ENCODE results near the gene RGS14.
"Not testable (repeated sequence)": the region's sequence is repeated elsewhere in the genome, so short reads cannot be mapped to it uniquely, and the experiment has no call there.

RGS14 gene

DNA sequence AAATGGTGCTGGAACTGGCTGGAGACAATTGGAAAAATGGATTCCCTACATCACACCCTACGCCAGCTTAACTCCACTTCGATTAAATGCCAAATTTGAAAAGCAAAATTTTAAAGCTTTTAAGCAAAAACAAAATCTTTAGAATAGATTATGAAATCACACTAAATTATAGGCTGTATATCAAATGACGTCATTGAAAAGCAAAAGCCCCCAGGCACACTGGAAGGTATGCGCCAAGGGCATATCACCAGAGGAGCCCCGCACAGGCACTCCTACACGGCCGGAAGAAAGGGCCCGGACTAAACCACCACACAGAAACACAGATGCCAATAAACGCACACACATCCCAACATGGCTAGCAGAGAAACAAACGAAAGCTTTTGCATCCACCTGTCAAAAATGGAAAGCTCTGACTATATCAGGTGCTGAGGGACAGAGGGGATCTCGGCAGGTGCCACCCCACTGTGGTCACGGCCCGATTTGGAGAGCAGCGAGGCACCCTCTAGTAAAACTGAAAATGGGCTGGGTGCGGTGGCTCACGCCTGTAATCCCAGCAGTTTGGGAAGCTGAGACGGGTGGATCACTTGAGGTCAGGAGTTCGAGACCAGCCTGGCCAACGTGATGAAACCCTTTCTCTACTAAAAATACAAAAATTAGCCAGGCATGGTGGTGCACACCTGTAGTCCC, 29.0 kb upstream of the RGS14 start:
- no peak for DNase-seq (ENCODE audit: low read depth)

DNA sequence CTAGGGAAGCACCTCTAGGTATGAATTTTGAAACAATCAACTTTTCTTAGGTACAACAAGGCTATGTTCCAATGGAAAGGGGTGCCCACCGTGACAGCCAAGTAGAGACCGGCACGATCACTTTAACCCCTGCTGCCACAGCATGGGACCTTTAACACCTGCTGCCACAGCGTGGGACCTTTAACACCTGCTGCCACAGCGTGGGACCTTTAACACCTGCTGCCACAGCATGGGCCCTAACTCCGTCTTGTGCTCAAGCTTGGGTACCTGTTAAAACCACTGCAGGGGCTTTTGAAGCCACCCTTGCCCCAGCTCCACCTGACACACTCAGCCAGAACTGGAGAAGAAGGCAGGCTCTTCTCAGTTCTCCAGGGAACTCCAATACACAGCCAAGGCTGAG, 27.8 kb upstream of the RGS14 start:
- DNase-seq (ENCODE audit: low read depth) = no peak

DNA sequence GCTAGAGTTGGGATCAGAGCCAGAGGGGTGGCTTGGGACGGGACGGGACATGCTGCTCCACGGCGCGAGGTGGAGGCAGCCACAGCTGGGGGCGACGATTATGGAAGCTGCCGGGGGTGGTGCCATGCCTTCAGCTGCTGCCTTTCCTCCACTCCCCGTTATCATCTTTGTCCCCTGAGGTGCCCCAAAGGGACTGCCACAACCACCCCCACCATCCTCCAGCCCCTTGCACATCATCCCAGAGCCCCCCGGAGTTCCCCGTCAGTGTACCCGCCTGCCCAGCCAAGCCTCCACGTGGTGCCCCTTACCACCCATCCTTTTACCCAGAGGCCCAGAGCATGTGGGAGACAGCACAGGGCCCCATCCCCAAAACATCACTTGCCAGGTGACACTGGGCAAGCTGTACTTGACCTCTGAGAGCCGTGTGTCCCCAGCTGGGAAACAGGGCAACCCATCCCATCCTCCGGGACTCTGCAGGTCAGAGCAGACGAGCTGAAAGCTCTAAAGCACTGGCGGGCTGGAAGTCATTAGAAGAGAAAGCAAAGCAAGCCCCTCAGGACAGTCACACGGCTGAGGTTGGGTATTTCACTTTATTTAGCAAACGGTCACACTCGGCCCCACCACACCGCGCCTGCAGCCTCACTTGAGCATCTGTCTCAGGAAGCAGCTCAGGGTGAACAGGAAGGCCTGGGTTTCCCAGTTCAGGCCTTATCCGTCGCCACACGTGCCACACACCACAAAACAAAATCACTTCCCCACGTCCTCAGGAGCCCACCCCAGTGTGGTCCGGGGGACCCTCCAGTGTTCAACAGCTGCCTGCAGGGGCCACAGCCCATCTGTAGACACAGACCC, 26.5 kb upstream of the RGS14 start:
- DNase-seq (ENCODE audit: low read depth) = no peak

DNA sequence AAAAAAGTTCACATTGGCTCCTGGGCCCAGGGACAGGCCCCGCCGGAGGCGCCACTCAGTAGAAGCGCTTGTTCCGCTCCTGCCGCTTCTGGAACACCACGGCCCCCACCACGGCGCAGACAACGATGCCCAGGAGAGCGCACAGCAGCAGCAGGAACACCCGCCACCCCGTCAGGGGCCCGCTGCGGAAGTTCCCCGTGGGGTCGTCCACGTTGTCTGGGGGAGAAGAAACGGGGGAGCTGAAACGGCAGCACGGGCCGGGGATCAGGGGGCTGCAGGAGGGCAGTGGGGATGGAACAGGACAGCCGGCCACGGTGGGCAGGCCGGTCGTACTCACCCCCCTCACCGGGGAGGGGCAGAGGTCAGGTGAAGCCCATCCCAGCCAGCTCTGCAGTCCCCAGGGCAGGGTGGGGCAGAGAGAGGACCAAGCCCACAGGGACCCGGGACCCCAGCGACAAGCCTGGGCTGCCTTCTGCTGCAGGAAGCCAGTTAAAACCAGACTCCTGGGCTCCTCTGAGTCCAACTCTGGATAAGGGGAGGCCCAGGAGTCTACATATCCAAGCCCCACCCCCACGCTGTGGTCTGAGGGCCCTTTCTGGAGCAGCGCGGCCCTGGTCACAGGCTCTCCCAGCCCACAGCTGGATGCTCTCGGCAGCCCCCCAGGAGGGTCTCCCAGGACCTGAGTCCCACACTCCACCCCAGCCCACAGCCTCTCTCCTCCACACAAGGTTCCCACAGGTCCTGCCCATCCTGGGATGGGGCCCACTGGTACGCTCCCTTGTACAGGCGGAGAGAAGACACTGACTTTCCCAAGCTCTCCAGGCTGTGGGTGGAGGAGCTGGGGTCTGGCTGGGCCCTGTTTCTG, 25.5 kb upstream of the RGS14 start:
- DNase-seq (ENCODE audit: low read depth) = no peak

DNA sequence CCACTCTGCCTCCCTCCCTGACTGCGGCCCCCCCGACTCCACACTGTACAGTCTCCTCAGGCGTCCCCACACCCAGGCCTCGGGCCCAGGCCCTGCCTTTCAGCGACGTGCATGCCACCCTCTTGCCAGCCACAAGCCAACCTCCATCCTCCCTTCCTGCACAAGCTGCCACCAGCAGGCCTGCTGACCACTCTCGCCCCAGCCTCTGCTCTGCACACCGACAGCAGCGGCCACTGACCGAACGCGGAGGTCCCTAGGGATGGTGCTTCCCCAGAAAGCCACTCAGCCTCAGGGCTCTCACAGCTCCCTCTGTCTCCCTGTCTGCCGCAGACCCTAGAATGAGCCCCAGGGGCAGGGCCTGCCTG, 24.8 kb upstream of the RGS14 start:
- DNase-seq (ENCODE audit: low read depth) = no peak

DNA sequence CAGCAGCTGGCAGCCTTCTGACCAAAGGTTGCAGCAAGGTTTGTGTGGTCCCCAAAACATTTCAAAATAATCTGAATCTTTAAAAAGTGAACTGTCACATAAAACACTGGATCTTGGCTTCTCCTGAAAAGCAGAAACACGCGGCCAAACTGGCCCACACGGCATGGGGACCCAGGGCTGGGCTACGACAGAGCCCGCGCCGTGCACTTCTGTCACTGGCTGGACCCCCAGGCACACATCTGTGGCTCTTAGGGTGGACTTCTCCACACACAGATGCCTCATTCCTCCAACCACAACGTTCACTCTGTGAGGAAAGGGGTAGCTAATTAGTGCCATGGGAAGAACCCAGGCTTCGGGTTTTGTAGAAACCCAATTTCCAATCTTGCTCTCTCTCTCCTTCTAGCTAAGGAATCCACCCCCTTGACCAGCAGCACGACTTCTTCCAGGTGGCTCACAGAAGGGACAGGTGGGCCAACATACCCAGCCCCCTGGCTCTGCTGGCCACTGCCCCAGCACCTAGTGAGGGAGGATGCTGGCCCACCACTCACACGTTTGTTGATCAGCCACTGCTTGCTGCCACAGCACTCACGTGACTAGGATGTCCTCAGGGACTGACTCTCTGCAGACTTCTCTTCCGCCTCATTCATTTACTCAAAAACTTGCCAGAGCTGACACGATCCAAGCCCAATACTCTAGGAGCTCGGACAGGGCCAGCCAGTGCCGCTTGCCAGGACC, 24.1 kb upstream of the RGS14 start:
- no peak for DNase-seq (ENCODE audit: low read depth)

DNA sequence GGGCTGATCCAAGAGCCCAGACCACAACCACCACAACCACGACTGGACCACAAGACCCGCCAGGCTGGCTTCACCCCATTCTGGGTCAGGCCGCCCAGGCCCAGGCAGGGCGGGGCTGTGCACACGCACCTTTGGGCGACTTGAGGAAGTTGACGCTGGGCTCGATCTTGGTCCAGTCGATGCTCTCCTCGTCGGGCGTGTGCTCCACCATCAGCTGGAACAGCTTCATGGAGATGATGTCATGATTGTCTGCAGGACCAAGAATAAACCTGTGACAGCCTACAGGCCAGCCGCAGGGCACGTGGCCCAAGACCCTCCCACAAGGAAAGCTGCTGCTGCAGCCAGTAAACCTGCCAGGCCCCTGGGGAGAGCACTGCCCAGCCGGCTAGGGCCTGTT, 23.6 kb upstream of the RGS14 start:
- no peak for DNase-seq (ENCODE audit: low read depth)

DNA sequence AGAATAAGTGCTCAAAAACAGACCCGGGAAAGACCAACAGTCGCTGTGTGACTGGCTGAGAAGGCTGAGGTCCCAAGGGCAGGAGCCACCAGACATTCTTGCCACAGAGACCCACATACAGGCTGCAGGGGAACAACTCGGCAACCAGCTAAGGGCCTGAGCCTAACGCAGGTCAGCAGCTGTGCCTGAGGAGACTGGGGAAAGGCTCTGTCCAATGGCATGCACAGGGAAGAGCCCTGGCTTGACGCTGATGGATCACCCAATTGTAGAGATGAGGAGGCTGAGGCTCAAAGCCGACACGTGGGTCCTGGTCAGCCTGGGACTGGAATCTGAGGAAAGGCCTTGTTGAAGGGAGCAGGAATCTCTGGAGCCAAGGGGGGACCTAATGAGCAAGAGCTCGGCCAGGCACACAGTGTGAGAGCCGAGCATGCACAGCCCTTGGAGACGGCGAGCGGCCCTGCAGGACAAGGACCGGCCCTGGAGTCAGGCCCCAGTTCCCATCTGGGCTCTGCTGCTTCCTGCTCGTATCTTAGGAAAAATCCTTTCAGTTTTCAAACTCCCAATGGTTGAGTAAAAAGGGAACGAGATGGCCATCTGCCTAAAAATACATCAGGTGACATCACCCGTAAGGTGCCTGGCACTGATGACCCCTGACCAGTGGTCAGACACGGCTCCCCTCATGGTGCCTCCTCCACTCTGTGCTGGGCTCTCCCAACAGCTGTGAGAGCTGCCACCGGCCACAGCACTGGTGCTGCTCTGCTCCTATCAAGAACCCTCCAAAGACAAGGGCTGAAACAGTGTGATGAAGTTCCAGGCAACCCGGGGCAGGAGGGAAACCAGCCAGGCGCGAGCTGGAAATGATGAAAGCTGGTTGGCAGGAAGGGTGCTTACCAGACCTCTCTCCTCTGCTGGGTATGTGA, 22.7 kb upstream of the RGS14 start:
- no peak for DNase-seq (ENCODE audit: low read depth)

DNA sequence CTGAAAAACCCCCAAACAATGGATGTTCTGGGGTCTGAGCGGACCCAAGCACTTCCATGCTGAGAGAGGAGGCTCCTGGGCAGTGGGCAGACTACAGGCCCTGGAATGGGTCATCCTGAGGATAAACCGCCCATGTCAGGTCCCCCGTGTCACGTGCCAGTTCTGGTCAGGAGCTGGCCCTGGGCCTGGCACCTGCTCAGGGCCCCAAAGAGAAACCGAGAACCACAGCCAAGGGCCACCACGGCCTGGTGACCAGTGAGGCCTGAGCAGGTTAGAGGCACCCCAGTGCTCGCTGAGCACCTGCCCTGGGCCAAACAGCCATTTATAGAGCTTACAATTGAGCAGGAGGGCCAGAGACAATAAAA, 22.0 kb upstream of the RGS14 start:
- DNase-seq (ENCODE audit: low read depth) = no peak

DNA sequence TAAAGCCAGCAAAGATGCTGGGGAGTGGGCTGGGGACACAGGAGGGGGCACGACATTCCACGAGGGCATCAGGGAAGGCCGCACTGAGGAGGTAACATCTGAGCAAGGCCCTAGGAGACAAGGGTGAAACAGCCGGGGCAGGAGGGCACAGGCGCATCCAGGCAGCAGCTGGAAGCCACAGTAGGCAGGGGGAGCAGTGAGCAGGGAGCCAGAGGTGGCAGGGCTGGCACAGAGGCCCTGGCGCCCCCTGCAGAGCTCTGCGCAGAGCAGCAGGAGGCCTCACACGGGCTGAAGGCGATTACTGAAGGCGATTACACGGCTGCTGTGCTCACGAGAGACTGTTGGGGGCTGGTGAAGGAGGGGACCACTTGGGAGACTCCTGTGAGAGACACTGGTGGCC, 21.6 kb upstream of the RGS14 start:
- no peak for DNase-seq (ENCODE audit: low read depth)

DNA sequence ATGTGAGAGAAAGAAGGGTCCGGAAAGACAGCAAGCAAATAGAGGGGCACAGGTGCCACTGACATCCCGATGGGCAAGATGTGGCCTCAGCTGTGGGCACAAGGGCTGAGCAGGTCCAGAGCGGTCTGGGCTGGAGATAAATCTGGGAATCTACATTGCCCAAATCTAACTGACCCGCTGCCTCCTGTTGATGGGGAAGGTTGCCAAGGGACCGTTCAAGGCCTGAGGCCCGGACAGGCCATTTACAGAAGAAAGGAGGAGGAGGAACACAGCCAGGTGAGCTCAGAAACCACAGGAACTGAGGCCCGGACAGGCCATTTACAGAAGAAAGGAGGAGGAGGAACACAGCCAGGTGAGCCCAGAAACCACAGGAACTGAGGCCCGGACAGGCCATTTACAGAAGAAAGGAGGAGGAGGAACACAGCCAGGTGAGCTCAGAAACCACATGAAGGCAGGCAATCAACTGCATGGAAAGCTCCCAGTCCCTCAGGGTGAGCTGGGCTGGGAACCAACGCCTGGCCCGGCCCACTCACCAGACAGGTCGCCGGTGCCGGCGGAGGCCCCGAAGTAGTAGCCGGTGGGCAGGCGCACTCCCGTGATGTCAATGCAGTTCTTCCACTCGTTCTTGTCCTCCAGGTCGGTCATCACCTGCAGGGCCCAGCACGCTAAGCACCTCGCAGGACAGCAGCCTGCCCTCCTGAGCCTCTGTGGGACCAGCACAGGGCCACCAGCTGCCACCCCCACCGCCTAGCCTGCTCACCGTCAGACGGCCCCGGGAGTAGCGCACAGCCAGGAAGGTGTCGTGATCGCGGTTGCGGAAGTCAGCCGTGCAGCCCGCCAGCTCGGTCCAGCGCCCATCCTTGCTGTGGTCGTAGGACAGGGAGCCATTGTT, 20.9 kb upstream of the RGS14 start:
- no peak for DNase-seq (ENCODE audit: low read depth)

DNA sequence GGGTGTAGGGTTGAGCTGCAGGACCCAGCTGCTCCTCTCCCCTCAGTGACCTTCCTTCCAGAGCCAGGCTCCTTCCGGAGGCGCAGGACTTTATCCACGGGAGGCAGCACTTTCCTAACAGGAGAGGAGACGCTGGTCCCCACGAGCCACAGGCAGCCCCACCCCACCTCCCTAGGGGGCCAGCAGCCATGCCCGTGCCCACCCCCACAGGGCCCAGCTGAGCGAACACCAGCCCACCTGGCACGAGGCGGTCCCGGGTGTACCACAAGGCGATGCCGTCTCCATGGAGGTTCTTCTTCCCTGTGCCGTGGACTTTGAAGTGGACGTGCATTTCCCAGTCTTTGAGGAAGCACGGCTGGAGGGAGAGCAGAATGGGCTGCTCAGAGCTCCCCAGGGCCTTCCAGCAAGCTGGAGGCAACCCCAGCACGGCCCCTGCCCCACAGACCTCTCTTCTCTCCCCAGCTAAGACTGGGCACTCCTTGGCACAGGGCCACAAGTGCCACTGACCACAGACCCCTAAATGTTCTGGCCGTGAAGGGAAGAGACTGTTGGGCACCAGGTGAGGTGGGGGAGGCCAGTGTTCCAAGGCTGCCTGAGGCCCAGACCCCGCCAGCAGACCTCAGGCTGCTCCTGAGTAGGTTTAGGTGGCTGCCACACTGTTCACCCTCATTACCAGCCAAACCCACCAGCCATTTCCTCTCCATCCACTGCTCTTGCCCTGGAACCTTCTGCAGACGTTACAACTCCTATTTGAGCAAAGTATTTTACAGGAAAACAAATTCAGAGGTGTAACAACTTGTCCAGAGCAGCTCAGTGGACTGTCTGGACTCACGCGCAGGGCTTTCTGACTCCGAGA, 19.2 kb upstream of the RGS14 start:
- no peak for DNase-seq (ENCODE audit: low read depth)

DNA sequence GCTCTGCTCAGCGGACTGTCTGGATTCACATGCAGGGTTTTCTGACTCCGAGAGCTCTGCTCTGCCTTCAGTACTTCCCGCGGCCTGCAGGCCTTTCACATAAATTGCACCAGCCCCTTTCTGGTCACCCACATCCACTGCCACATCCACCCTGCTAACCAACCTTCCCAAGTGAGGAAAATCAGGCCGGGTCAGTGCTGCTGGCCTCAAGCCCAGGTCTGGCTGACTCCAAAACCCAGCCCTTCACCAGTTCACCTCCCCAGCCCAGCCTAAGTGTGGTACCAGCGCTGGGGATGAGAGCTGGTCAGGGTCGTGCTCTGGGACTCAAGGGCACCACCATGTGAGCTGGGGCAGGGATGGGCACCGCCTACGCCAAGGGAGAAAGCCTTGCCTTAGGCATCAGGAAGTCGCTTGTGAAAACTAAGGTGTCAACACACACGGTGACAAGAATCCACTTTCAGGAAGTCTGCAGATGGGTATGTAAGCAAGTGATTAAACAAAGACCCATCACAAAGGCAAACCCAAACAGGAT, 18.6 kb upstream of the RGS14 start:
- no peak for DNase-seq (ENCODE audit: low read depth)

DNA sequence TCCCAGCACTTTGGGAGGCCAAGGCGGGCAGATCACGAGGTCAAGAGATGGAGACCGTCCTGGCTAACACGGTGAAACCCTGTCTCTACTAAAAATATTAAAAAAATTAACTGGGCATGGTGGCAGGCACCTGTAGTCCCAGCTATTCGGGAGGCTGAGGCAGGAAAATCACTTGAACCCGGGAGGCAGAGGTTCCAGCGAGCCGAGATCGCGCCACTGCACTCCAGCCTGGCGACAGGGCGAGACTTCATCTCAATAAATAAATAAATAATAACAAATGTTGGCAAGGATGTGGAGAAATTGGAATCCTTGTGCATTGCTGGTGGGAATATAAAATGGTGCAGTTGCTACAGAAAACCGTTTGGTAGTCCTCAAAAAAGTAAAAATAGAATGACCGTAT, 14.7 kb upstream of the RGS14 start:
- DNase-seq (ENCODE audit: low read depth) = not testable (repeated sequence)

DNA sequence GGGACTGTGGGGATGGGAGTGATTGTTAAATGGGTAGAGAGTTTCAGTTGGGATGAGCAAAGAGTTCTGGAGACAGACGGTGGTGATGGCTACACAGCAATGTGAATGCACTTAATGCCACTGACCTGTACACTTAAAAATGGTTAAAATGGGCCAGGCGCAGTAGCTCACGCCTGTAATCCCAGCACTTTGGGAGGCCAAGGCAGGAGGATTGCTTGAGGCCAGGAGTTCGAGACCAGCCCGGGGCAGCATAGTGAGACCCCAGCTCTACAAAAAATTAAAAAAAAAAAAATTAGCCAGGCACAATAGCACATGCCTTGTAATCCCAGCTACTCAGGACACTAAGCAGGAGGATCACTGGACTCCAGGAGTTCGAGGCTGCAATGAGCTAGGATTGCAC, 13.9 kb upstream of the RGS14 start:
- no peak for DNase-seq (ENCODE audit: low read depth)

DNA sequence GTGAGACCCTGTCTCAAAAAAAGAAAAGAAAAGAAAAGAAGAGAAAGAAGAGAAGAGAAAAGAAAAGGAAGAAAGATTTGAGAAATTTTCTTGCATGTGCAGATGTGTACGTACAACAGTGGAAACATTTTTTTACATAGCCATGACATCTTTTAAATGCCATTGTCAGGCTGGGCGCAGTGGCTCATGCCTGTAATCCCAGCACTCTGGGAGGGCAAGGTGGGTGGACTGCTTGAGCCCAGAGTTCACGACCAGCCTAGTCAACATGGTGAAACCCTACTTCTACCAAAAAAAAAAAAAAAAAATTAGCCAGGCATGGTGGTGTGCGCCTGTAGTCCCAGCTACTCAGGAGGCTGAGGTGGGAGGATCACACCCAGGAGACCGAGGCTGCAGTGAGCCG, 12.8 kb upstream of the RGS14 start:
- no peak for DNase-seq (ENCODE audit: low read depth)

DNA sequence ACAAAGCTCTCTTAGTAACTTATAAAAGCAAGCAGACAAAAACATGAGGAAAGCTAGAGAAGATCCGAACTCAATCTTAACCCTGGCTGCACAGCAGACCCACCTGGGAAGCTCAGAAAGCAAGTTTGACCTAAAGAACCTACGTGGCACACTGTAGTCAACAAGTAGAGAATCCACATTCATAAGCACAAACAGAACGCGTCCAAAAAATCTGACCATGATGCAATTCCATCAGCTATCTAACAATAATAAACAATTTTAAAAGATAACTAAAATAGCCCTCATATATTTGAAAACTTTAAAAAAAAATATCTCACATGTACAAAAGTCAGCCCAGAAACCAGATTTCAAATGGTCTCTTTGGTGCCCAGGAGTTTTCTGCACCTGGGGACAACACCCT, 10.9 kb upstream of the RGS14 start:
- no peak for DNase-seq (ENCODE audit: low read depth)

DNA sequence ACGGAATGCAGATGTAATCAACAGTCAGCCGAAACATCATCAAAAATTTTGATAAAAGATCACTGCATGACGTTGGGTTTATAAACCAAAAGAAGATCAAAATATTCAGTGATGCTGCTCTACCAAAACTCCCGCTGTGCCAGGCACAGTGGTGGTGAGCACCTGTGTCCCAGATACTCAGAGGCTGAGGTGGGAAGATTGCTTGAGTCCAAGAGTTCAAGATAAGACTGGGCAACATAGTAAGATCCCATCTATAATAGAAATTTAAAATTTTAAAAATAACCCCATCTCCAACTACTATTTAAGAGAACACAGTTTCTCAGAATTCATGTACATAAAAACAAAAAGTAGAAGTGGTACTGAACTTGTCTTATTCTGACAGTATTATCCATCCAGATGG, 10.0 kb upstream of the RGS14 start:
- DNase-seq (ENCODE audit: low read depth) = no peak

DNA sequence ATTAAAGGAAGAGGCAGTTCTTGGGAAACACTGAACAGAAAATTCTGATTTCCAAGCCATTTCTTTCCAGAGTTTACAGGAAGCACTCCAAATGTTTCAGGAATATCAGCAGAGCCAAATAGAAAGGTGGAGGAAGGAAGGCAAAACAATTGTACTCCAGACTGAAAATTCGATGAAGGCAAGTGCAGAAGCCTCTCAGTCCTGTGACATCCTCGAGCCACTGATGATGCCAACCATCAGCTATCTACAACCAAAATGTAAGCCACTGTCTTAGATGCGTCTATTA, 8.4 kb upstream of the RGS14 start:
- no peak for DNase-seq (ENCODE audit: low read depth)
